Measurements from ENCODE around the gene NPHP4.

Gene NPHP4

GRCh38 chr1:6009120-6010040, 17.2 kb upstream of the NPHP4 start:
- TF ChIP-seq CTCF (IDR thresholded peaks at IDR 0.05; ENCODE audit: low read depth, low read length), result no peak

GRCh38 chr1:6008696-6009095, 16.5 kb upstream of the NPHP4 start:
- H3K4me3 ChIP-seq (replicated peaks in 1 of 2; ENCODE audit: low read depth in 2 of 2, low read length in 2 of 2), result no peak overlapping the region
- TF ChIP-seq CTCF (IDR thresholded peaks at IDR 0.05; ENCODE audit: low read depth, low read length), result no peak

More at GRCh38 chr1:6009120-6010040, 17.2 kb upstream of the NPHP4 start:
- peak in 1 of 2 donors; percentile 17 for DNase-seq (ENCODE audit: low read depth in 2 of 2)
- no peak overlapping the region for H3K4me3 ChIP-seq (replicated peaks in 1 of 2; ENCODE audit: low read depth in 2 of 2, low read length in 2 of 2)

GRCh38 chr1:6008084-6008415, 15.8 kb upstream of the NPHP4 start:
- no peak for TF ChIP-seq CTCF (IDR thresholded peaks at IDR 0.05; ENCODE audit: low read depth, low read length)
- no peak for DNase-seq (ENCODE audit: low read depth in 2 of 2)
- H3K4me3 ChIP-seq (replicated peaks in 1 of 2; ENCODE audit: low read depth in 2 of 2, low read length in 2 of 2), result no peak overlapping the region

More at GRCh38 chr1:6008696-6009095, 16.5 kb upstream of the NPHP4 start:
- no peak for DNase-seq (ENCODE audit: low read depth in 2 of 2)

- no peak overlapping the region for H3K4me3 ChIP-seq (replicated peaks in 1 of 2; ENCODE audit: low read depth in 2 of 2, low read length in 2 of 2)
- no peak for TF ChIP-seq CTCF (IDR thresholded peaks at IDR 0.05; ENCODE audit: low read depth, low read length)
- peak; percentile 44 to 64 for DNase-seq (ENCODE audit: low read depth in 2 of 2)
Observed at GRCh38 chr1:6007318-6008083, 15.3 kb upstream of the NPHP4 start.

GRCh38 chr1:6006882-6007281, 14.7 kb upstream of the NPHP4 start:
- TF ChIP-seq CTCF (IDR thresholded peaks at IDR 0.05; ENCODE audit: low read depth, low read length), result no peak
- no peak for DNase-seq (ENCODE audit: low read depth in 2 of 2)
- no peak overlapping the region for H3K4me3 ChIP-seq (replicated peaks in 1 of 2; ENCODE audit: low read depth in 2 of 2, low read length in 2 of 2)

GRCh38 chr1:6005276-6005917, 13.2 kb upstream of the NPHP4 start:
- no peak overlapping the region for H3K4me3 ChIP-seq (replicated peaks in 1 of 2; ENCODE audit: low read depth in 2 of 2, low read length in 2 of 2)
- no peak for DNase-seq (ENCODE audit: low read depth in 2 of 2)
- TF ChIP-seq CTCF (IDR thresholded peaks at IDR 0.05; ENCODE audit: low read depth, low read length), result no peak
